HG03442 (cell line): Measurements from ENCODE around the gene EFHB.
"Not testable (repeated sequence)": the region's sequence is repeated elsewhere in the genome, so short reads cannot be mapped to it uniquely, and the experiment has no call there.

Source experiments
- ATAC-seq: cut with Tn5 transposase; IDR thresholded peaks from one replicate; pipeline ENCODE4 v1.9.1; 2021; ENCODE audit warnings: mild to moderate bottlenecking, moderate library complexity; ENCODE audit not compliant: unreplicated experiment

Gene EFHB

DNA sequence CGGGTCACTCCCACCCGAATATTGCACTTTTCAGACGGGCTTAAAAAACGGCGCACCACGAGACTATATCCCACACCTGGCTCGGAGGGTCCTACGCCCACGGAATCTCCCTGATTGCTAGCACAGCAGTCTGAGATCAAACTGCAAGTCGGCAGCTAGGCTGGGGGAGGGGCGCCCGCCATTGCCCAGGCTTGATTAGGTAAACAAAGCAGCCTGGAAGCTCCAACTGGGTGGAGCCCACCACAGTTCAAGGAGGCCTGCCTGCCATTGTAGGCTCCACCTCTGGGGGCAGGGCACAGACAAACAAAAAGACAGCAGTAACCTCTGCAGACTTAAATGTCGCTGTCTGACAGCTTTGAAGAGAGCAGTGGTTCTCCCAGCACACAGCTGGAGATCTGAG lies 78.7 kb downstream of the EFHB start:
- ATAC-seq: not testable (repeated sequence)

DNA sequence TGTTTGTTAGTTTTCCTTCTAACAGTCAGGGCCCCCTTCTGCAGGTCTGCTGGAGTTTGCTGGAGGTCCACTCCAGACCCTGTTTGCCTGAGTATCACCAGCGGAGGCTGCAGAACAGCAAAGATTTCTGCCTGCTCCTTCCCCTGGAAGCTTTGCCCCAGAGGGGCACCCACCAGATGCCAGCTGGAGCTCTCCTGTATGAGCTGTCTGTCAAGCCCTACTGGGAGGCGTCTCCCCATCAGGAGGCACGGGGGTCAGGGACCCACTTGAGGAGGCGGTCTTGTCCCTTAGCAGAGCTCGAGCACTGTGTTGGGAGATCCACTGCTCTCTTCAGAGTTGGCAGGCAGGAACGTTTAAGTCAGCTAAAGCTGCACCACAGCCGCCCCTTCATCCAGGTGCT lies 87.4 kb downstream of the EFHB start:
- ATAC-seq: not testable (repeated sequence)
